Sigmoid colon (tissue), 4 donors: ENCODE results near the gene ICE2.

ENCODE experiments used
- CTCF ChIP-seq, 4 experiments: fragments of 450-650 bp in 3 of 4; fragments of 200-600 bp in 1 of 4; IDR thresholded peaks; one replicate each; pipeline ENCODE4 v1.5.1; 2016 to 2019; ENCODE audit warnings: antibody characterized with exemption in 4 of 4, mild to moderate bottlenecking in 3 of 4, moderate library complexity in 2 of 4
- EP300 ChIP-seq, 4 donors: sonication (generic); formaldehyde crosslinking; IDR thresholded peaks; one replicate each; pipeline ENCODE4 v1.6.1; 2017; ENCODE audit warnings: antibody characterized with exemption in 4 of 4
- POLR2A ChIP-seq, 2 donors: fragments of 450-650 bp; IDR thresholded peaks; one replicate each; pipeline ENCODE4 v1.6.1; 2016; ENCODE audit warnings: antibody characterized with exemption in 2 of 2, mild to moderate bottlenecking in 2 of 2, moderate library complexity in 2 of 2
- POLR2AphosphoS5 ChIP-seq, 4 donors: sonication (generic); formaldehyde crosslinking; IDR thresholded peaks; one replicate each; pipeline ENCODE4 v1.6.1; 2017; ENCODE audit warnings: antibody characterized with exemption in 4 of 4

GRCh38 chr15:60387321-60387720, 91.6 kb downstream of the ICE2 start:
- no peak for TF ChIP-seq CTCF (IDR thresholded peaks at IDR 0.05)
- TF ChIP-seq POLR2A (IDR thresholded peaks at IDR 0.05): no peak
- TF ChIP-seq EP300 (IDR thresholded peaks at IDR 0.05): no peak
- TF ChIP-seq POLR2AphosphoS5 (IDR thresholded peaks at IDR 0.05): no peak
